PC-3 (cell line): ENCODE measurements around the gene PLIN4. TPM values are rescaled to one million over a fixed set of nuclear protein-coding genes. Genes with fewer than 3 reads are reported as not detected.

Experiments
- ATAC-seq: fragments of 200-7000 bp; cut with Tn5 transposase; 2 replicates; pipeline ENCODE4 v1.9.1; 2020; ENCODE audit warnings: mild to moderate bottlenecking, moderate library complexity
- BruUV-seq: library from RNA; stranded (reverse); fragments of 400-500 nt; replicated peaks from 2 replicates; lab custom pipeline; 2021; lab: Mats Ljungman, UMichigan
- CTCF ChIA-PET: fragments of 300-600 bp; sonication (Branson Sonifier 250); formaldehyde crosslinking; loops from one replicate; lab custom pipeline; 2022; ENCODE audit warnings: antibody characterized with exemption; lab: Charles Lee
- POLR2A ChIA-PET: fragments of 300-600 bp; sonication (Branson Sonifier 250); formaldehyde crosslinking; loops from one replicate; lab custom pipeline; 2022; ENCODE audit warnings: antibody characterized with exemption; ENCODE audit not compliant: unreplicated experiment; lab: Charles Lee
- DNase-seq: peaks from one replicate; pipeline ENCODE4 v3.0.0-alpha.2; 2015
- H2AFZ ChIP-seq: fragments of 300-600 bp; sonication (generic); 2 replicates; pipeline ENCODE4 v1.6.0; 2016; ENCODE audit warnings: antibody characterized with exemption, low read length
- H3F3A ChIP-seq: fragments of 300-600 bp; sonication (generic); one replicate; pipeline ENCODE4 v1.6.0; 2017; ENCODE audit warnings: antibody characterized with exemption, low read length, control low read depth, mild to moderate bottlenecking; ENCODE audit not compliant: unreplicated experiment
- H3K27ac ChIP-seq: fragments of 300-600 bp; sonication (generic); 2 replicates; pipeline ENCODE4 v1.5.1; 2016; ENCODE audit warnings: mild to moderate bottlenecking, low read length
- H3K27me3 ChIP-seq: fragments of 300-600 bp; sonication (generic); 2 replicates; pipeline ENCODE4 v1.6.1; 2016; ENCODE audit warnings: low read length, mixed read lengths
- H3K36me3 ChIP-seq: fragments of 300-600 bp; sonication (generic); 2 replicates; pipeline ENCODE4 v1.6.1; 2016; ENCODE audit warnings: low read depth, mixed run types, low read length, mixed read lengths
- H3K4me1 ChIP-seq: fragments of 300-600 bp; sonication (generic); 2 replicates; pipeline ENCODE4 v1.5.1; 2016; ENCODE audit warnings: low read length; ENCODE audit not compliant: insufficient read depth
- H3K4me2 ChIP-seq: fragments of 300-600 bp; sonication (generic); 2 replicates; pipeline ENCODE4 v1.6.0; 2016; ENCODE audit warnings: low read length
- H3K4me3 ChIP-seq: fragments of 300-600 bp; sonication (generic); 2 replicates; pipeline ENCODE4 v1.5.1; 2016; ENCODE audit warnings: mild to moderate bottlenecking, low read length, mixed read lengths
- H3K79me2 ChIP-seq: fragments of 300-600 bp; sonication (generic); 2 replicates; pipeline ENCODE4 v1.6.1; 2017; ENCODE audit warnings: low read length, mixed read lengths
- H3K9ac ChIP-seq: fragments of 300-600 bp; sonication (generic); 2 replicates; pipeline ENCODE4 v1.6.0; 2016; ENCODE audit warnings: mild to moderate bottlenecking, low read length
- H3K9me2 ChIP-seq: fragments of 300-600 bp; sonication (generic); replicated peaks from 2 replicates; pipeline ENCODE4 v1.6.1; 2016; ENCODE audit warnings: mixed run types, low read length, mixed read lengths
- H3K9me3 ChIP-seq: fragments of 300-600 bp; sonication (generic); 2 replicates; pipeline ENCODE4 v1.6.1; 2016; ENCODE audit warnings: low read length, mixed read lengths
- H4K20me1 ChIP-seq: fragments of 300-600 bp; sonication (generic); 2 replicates; pipeline ENCODE4 v1.6.1; 2016; ENCODE audit warnings: low read length, mixed read lengths
- EZH2 ChIP-seq: fragments of 300-600 bp; sonication (generic); IDR thresholded peaks from one replicate; pipeline ENCODE4 v1.6.1; 2017; ENCODE audit warnings: antibody characterized with exemption, mild to moderate bottlenecking, low read length; ENCODE audit not compliant: unreplicated experiment
- EZH2phosphoT487 ChIP-seq: fragments of 300-600 bp; sonication (generic); IDR thresholded peaks from 2 replicates; pipeline ENCODE4 v1.6.1; 2018; ENCODE audit warnings: mild to moderate bottlenecking, antibody characterized with exemption, low read length, borderline replicate concordance
- intact Hi-C: fragments of 100-400 bp; cut with micrococcal nuclease; formaldehyde crosslinking; loops from 2 replicates; pipeline ENCODE4 v1.9.0; 2023
- total RNA-seq: library from RNA; depleted of rRNA; stranded (reverse); fragments of >200 nt; gene quantifications from 2 replicates; pipeline ENCODE4 v1.2.3, GENCODE V29; 2014
- TF ChIP-seq, protein P1 (sequence below): fragments of 300-600 bp; sonication (generic); conservative IDR thresholded peaks from 2 replicates; pipeline ENCODE4 v1.5.1; 2017; ENCODE audit warnings: antibody characterized with exemption, low read depth, mild to moderate bottlenecking, low read length

PLIN4 gene
- total RNA-seq, 1 experiment from 2014 or later = 9.1 TPM

DNA sequence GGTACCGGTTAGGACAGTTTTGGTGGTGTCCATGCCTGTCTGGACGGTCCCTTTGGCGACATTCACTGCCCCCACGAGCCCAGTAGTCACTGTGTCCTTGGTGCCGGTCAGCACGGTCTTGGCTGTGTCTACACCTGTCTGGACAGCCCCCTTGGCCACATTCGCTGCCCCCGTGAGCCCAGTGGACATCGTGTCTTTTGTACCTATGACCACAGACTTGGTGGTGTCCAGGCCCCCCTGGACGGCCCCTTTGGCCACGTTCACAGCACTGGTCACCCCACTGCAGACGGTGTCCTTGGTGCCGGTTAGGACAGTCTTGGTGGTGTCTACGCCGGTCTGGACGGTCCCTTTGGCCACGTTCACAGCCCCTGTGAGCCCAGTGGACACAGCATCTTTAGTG is 6.2 kb downstream of the PLIN4 start:
- POLR2A ChIA-PET = no interaction called here
- no peak overlapping the region for H3K9ac ChIP-seq
- CTCF ChIA-PET = no interaction called here
- ATAC-seq (no peak), DNase-seq (no peak)
- H3K9me3 ChIP-seq = no peaks in the 10 kb centered on the region
- no peak overlapping the region for H3K4me2 ChIP-seq
- H3K4me3 ChIP-seq = no peak overlapping the region
- intact Hi-C loops = no loop called here
- no peaks in the 10 kb centered on the region for H3K79me2 ChIP-seq
- no peak overlapping the region for H2AFZ ChIP-seq
- no peaks in the 10 kb centered on the region for H4K20me1 ChIP-seq
- no peaks in the 10 kb centered on the region for H3K9me2 ChIP-seq
- no peaks in the 10 kb centered on the region for H3F3A ChIP-seq
- no peaks in the 10 kb centered on the region for H3K36me3 ChIP-seq
- no peaks in the 10 kb centered on the region for H3K4me1 ChIP-seq
- TF ChIP-seq, protein P1, sequence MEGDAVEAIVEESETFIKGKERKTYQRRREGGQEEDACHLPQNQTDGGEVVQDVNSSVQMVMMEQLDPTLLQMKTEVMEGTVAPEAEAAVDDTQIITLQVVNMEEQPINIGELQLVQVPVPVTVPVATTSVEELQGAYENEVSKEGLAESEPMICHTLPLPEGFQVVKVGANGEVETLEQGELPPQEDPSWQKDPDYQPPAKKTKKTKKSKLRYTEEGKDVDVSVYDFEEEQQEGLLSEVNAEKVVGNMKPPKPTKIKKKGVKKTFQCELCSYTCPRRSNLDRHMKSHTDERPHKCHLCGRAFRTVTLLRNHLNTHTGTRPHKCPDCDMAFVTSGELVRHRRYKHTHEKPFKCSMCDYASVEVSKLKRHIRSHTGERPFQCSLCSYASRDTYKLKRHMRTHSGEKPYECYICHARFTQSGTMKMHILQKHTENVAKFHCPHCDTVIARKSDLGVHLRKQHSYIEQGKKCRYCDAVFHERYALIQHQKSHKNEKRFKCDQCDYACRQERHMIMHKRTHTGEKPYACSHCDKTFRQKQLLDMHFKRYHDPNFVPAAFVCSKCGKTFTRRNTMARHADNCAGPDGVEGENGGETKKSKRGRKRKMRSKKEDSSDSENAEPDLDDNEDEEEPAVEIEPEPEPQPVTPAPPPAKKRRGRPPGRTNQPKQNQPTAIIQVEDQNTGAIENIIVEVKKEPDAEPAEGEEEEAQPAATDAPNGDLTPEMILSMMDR = no peak
- H3K27ac ChIP-seq = no peak overlapping the region
- BruUV-seq = no TSS peak
- H3K27me3 ChIP-seq = no peaks in the 10 kb centered on the region

DNA sequence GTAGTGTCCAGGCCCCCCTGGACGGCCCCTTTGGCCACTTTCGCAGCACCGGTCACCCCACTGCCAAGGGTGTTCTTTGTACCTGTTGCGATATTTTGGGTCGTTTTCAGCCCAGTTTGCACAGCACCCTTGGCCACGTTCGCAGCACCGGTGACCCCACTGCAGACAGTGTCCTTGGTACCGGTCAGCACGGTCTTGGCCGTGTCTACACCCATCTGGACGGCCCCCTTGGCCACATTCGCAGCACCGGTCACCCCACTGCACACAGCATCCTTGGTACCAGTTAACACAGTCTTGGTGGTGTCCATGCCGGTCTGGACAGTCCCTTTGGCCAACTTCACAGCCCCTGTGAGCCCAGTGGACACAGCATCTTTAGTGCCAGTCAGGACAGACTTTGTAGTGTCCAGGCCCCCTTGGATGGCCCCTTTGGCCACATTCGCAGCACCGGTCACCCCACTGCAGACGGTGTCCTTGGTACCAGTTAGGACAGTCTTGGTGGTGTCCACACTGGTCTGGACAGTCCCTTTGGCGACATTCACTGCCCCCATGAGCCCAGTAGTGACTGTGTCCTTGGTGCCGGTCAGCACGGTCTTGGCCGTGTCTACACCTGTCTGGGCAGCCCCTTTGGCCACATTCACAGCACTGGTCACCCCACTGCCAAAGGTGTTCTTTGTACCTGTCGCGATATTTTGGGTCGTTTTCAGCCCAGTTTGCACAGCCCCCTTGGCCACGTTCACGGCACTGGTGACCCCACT is 6.8 kb downstream of the PLIN4 start:
- Histone ChIP-seq H3K9me2 (no peaks in the 10 kb centered on the region), H3K9me3 (no peaks in the 10 kb centered on the region), H3K4me2 (no peak overlapping the region), H3K9ac (no peak overlapping the region), H4K20me1 (no peaks in the 10 kb centered on the region), H3K27ac (no peak overlapping the region), H3K36me3 (no peaks in the 10 kb centered on the region), H3F3A (no peaks in the 10 kb centered on the region), H2AFZ (no peak overlapping the region), H3K4me1 (peaks cover 4% of the 10 kb centered on the region), H3K27me3 (no peaks in the 10 kb centered on the region), H3K79me2 (no peaks in the 10 kb centered on the region), H3K4me3 (no peak overlapping the region)
- ChIA-PET CTCF (no interaction called here), POLR2A (no interaction called here)
- TF ChIP-seq, protein P1 = no peak
- TF ChIP-seq EZH2phosphoT487 (no peak), EZH2 (no peak)
- intact Hi-C loops = no loop called here
- ATAC-seq (no peak), DNase-seq (no peak)
- BruUV-seq = TSS peak; percentile 9

DNA sequence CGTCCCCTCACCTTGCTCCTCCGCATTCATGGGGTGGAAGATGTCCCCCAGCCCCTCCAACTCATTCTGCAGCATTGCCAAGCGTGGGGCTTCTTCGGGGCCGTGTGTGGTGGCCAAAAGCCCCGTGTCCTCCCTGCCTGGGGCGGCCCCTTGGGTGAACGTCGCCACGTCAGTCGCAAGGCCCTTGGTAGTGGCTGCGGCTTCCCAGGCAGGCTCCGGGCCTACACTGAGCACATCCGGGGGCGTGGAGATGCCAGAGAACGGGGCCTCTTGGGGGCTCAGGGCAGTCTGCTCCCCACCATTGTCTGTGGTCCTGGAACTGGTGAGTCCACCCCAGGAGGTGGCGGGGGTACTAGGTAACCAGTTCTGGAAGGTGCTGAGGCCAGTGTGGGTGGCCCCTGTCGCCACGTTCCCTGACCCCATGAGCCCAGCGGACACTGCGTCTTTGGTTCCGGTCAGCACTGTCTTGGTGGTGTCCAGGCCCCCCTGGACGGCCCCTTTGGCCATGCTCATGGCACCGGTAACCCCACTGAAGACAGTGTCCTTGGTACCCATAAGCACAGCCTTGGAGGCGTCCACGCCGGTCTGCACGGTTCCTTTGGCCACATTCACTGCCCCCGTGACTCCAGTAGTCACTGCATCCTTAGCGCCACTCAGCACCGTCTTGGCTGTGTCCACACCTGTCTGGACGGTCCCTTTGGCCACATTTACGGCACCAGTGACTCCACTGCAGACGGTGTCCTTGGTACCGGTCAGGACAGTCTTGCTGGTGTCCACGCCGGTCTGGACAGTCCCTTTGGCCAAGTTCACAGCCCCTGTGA is 7.6 kb downstream of the PLIN4 start:
- Histone ChIP-seq H3K9me2 (no peaks in the 10 kb centered on the region), H3K4me2 (no peak overlapping the region), H3K27ac (no peak overlapping the region), H4K20me1 (no peaks in the 10 kb centered on the region), H2AFZ (no peak overlapping the region), H3K36me3 (no peaks in the 10 kb centered on the region), H3K9ac (no peak overlapping the region), H3K9me3 (no peaks in the 10 kb centered on the region), H3K4me1 (peaks cover 8% of the 10 kb centered on the region), H3F3A (no peaks in the 10 kb centered on the region), H3K27me3 (no peaks in the 10 kb centered on the region), H3K4me3 (no peak overlapping the region), H3K79me2 (no peaks in the 10 kb centered on the region)
- BruUV-seq = no TSS peak
- intact Hi-C loops = no loop called here
- DNase-seq (no peak), ATAC-seq (no peak)
- TF ChIP-seq EZH2phosphoT487 = no peak
- ChIA-PET CTCF (no interaction called here), POLR2A (no interaction called here)
